Smooth muscle cell (in vitro differentiated cells): ENCODE data around the gene RAP1GAP2. TPM values are rescaled to one million over a fixed set of nuclear protein-coding genes. Genes with fewer than 3 reads are reported as not detected.

Experiments used
- DNase-seq: peaks from one replicate; lab custom pipeline; 2025; ENCODE audit not compliant: unreplicated experiment; lab: John Stamatoyannopoulos, UW
- H2AFZ ChIP-seq: fragments of 200-600 bp; sonication (generic); 2 replicates; pipeline ENCODE4 v1.6.0; 2016; ENCODE audit warnings: antibody characterized with exemption, low read depth, mild to moderate bottlenecking
- H3F3A ChIP-seq: fragments of 200-600 bp; sonication (generic); 2 replicates; pipeline ENCODE4 v1.6.0; 2017; ENCODE audit warnings: antibody characterized with exemption, low read depth
- H3K27ac ChIP-seq: fragments of 200-600 bp; sonication (generic); 2 replicates; pipeline ENCODE4 v1.5.1; 2016; ENCODE audit warnings: low read depth, mild to moderate bottlenecking
- H3K27me3 ChIP-seq: fragments of 200-600 bp; sonication (generic); 2 replicates; pipeline ENCODE4 v1.6.1; 2016; ENCODE audit warnings: low read depth, mild to moderate bottlenecking
- H3K36me3 ChIP-seq: fragments of 200-600 bp; sonication (generic); 2 replicates; pipeline ENCODE4 v1.5.1; 2016; ENCODE audit warnings: low read depth
- H3K4me1 ChIP-seq: fragments of 200-600 bp; sonication (generic); 2 replicates; pipeline ENCODE4 v1.5.1; 2016; ENCODE audit warnings: low read depth
- H3K4me2 ChIP-seq: fragments of 200-600 bp; sonication (generic); 2 replicates; pipeline ENCODE4 v1.6.0; 2016; ENCODE audit warnings: mild to moderate bottlenecking
- H3K4me3 ChIP-seq: fragments of 200-600 bp; sonication (generic); 2 replicates; pipeline ENCODE4 v1.5.1; 2016; ENCODE audit warnings: mild to moderate bottlenecking
- H3K79me2 ChIP-seq: fragments of 200-600 bp; sonication (generic); 2 replicates; pipeline ENCODE4 v1.6.0; 2016; ENCODE audit warnings: low read depth, mild to moderate bottlenecking
- H3K9ac ChIP-seq: fragments of 200-600 bp; sonication (generic); 2 replicates; pipeline ENCODE4 v1.6.0; 2016; ENCODE audit warnings: low read depth
- H3K9me3 ChIP-seq: fragments of 200-600 bp; sonication (generic); replicated peaks from 2 replicates; pipeline ENCODE4 v1.5.1; 2016; ENCODE audit warnings: low read depth
- H4K20me1 ChIP-seq: fragments of 200-600 bp; sonication (generic); 2 replicates; pipeline ENCODE4 v1.6.0; 2016; ENCODE audit warnings: low read depth
- CTCF ChIP-seq: fragments of 200-600 bp; sonication (generic); IDR thresholded peaks from 2 replicates; pipeline ENCODE4 v1.5.1; 2017; ENCODE audit warnings: borderline replicate concordance, mild to moderate bottlenecking, antibody characterized with exemption; ENCODE audit not compliant: insufficient read depth, poor library complexity, severe bottlenecking
- WGBS: methylation state at CpG from one replicate; pipeline ENCODE4 v1.1.7; 2016; ENCODE audit warnings: low lambda C conversion rate; 5-methylcytosine and 5-hydroxymethylcytosine counted together
- polyA plus RNA-seq: library from polyadenylated mRNA; unstranded; fragments of >200 nt; fragmentation: Nextera tagmentation; extraction: Ambion mirVana; gene quantifications from 2 replicates; pipeline ENCODE4 v1.2.1, GENCODE V29; 2016
- total RNA-seq: library from RNA; depleted of rRNA; stranded (reverse); fragments of >200 nt; gene quantifications from 2 replicates; pipeline ENCODE4 v1.2.3, GENCODE V29; 2014

Gene RAP1GAP2
- total and polyA plus RNA-seq, 2 experiments from 2014 or later = 0.31 to 0.99 TPM

DNA sequence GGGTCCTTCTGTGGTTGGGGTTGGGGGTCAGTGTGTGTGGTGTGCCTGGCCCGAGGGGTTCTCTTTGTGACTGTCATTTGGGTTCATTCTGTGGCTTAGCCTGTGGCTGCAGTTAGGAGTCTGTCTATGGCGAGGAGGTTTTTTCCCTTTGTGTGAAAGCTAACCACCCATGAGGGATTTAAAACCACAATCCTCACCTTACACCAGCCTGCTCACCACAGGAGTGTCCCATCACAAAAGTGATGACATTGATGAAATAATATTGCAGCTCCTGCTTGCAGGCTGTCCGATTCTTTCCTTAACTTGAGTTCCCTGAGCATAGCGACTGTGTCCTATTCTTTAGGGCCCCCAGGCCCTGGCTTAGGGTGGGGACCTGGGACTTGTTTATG lies 113.6 kb downstream of the RAP1GAP2 start:
- Histone ChIP-seq H3K79me2 (no peaks in the 10 kb centered on the region), H3K4me1 (no peaks in the 10 kb centered on the region), H3K9ac (no peak overlapping the region), H3K27me3 (no peaks in the 10 kb centered on the region), H3K9me3 (no peaks in the 10 kb centered on the region), H3K27ac (no peak overlapping the region), H3K36me3 (no peaks in the 10 kb centered on the region), H2AFZ (no peak overlapping the region), H4K20me1 (no peaks in the 10 kb centered on the region), H3K4me3 (no peak overlapping the region), H3K4me2 (no peak overlapping the region), H3F3A (no peaks in the 10 kb centered on the region)
- no peak for DNase-seq
- TF ChIP-seq CTCF = no peak
- WGBS = 93% methylated on average over 3 of the region's 4 CpGs

DNA sequence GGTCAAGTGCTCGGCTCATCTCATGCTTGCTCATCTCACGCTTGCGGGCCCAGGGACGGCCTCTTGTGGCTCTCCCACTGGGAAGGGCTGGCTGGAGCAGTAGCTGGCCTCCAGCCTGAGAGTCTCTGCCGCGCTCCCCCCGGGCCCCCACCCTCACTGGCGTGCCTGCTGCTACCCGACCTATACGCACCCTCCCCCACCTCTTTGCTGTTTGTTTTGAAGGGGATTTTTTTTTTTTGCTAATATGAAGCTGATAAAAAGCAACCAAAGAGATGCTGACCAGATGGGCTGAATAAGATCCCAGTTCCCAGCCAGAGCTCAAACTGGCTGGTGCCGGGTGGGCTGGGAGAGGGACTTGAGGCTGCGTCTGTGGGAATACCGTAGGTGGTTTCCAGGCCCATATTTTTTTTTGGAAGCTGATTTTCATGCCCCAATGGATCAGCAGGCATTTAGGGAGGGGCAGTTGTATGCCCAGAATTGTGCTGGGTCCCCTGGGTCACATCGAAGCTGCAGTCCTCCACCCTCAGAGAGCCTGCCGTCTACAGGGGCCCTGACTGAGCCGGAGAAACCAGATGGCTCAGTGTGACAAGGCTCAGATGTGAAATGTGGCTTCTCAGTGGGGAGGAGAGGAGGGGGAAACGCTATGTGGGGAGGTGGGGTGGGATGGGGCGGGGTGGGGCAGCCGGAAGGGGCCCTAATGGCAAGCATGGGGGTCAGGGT lies 115.0 kb downstream of the RAP1GAP2 start:
- Histone ChIP-seq H3K27me3 (no peaks in the 10 kb centered on the region), H4K20me1 (no peaks in the 10 kb centered on the region), H2AFZ (no peak overlapping the region), H3K4me2 (no peak overlapping the region), H3K9me3 (no peaks in the 10 kb centered on the region), H3K4me1 (no peaks in the 10 kb centered on the region), H3F3A (no peaks in the 10 kb centered on the region), H3K36me3 (no peaks in the 10 kb centered on the region), H3K4me3 (no peak overlapping the region), H3K9ac (no peak overlapping the region), H3K79me2 (no peaks in the 10 kb centered on the region), H3K27ac (no peak overlapping the region)
- 76% methylated on average over 11 of the region's 19 CpGs for WGBS
- no peak for TF ChIP-seq CTCF
- DNase-seq = no peak

DNA sequence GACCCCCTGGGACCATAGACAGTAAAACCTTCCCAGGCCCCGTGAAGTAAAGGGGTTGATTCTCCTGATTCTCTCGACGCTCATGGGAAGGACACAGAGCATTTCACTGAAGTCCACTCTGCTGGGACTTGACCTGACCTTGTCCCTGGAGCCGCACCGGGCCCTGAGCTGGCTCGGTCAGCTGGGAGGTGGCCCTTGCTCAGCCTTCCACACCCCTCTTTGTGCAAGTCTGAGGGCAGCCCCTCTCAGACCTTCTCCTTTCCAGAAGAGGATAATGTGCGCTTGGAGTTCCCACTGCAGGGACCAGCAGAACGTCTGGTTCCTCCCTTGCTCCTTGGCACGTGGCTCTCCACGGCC lies 115.5 kb downstream of the RAP1GAP2 start:
- Histone ChIP-seq H3K36me3 (no peaks in the 10 kb centered on the region), H2AFZ (no peak overlapping the region), H3K79me2 (no peaks in the 10 kb centered on the region), H3K9me3 (no peaks in the 10 kb centered on the region), H4K20me1 (no peaks in the 10 kb centered on the region), H3K27me3 (no peaks in the 10 kb centered on the region), H3K4me2 (no peak overlapping the region), H3F3A (no peaks in the 10 kb centered on the region), H3K9ac (no peak overlapping the region), H3K4me3 (no peak overlapping the region), H3K27ac (no peak overlapping the region), H3K4me1 (no peaks in the 10 kb centered on the region)
- 88% methylated on average over 10 of the region's 10 CpGs for WGBS
- no peak for DNase-seq
- no peak for TF ChIP-seq CTCF

- H3K27ac ChIP-seq = no peak overlapping the region
Measured at GRCh38 chr17:2912754-2913153, 116.5 kb downstream of the RAP1GAP2 start.

More at GRCh38 chr17:2912754-2913153, 116.5 kb downstream of the RAP1GAP2 start:
- H2AFZ ChIP-seq = no peak overlapping the region
- no peaks in the 10 kb centered on the region for H4K20me1 ChIP-seq
- DNase-seq = no peak
- no peak overlapping the region for H3K4me2 ChIP-seq
- H3K4me3 ChIP-seq = no peak overlapping the region
- no peaks in the 10 kb centered on the region for H3K9me3 ChIP-seq
- no peak overlapping the region for H3K9ac ChIP-seq
- no peak for TF ChIP-seq CTCF
- no peaks in the 10 kb centered on the region for H3K4me1 ChIP-seq
- H3K36me3 ChIP-seq = no peaks in the 10 kb centered on the region
- no peaks in the 10 kb centered on the region for H3K27me3 ChIP-seq
- H3F3A ChIP-seq = no peaks in the 10 kb centered on the region
- H3K79me2 ChIP-seq = no peaks in the 10 kb centered on the region
